Thoracic aorta (tissue), 2 donors: ENCODE measurements around the gene ARL14EP. TPM values are rescaled to one million over a fixed set of nuclear protein-coding genes. Genes with fewer than 3 reads are reported as not detected.

Experiments used
- ATAC-seq: fragments of 150-250 bp; one replicate; pipeline ENCODE4 v1.8.0; 2017; ENCODE audit warnings: low read depth; ENCODE audit not compliant: insufficient number of reproducible peaks, low FRiP score
- DNase-seq: peaks from one replicate; pipeline ENCODE4 v3.0.0-alpha.2; 2020; ENCODE audit warnings: low spot score
- H3K27ac ChIP-seq, 2 donors: fragments of 200-600 bp; sonication (generic); 1 replicate in 1 of 2; 2 replicates in 1 of 2; pipeline ENCODE4 v1.5.1; 2016; ENCODE audit warnings: mild to moderate bottlenecking in 2 of 2, moderate library complexity in 2 of 2
- H3K27me3 ChIP-seq: fragments of 200-600 bp; sonication (generic); replicated peaks from 2 replicates; pipeline ENCODE4 v1.6.0; 2016; ENCODE audit warnings: mild to moderate bottlenecking; ENCODE audit not compliant: insufficient read depth
- H3K36me3 ChIP-seq: fragments of 200-600 bp; sonication (generic); one replicate; pipeline ENCODE4 v1.5.1; 2016
- H3K4me1 ChIP-seq, 2 donors: fragments of 200-600 bp; sonication (generic); 1 replicate in 1 of 2; 2 replicates in 1 of 2; pipeline versions ENCODE4 v1.5.1 to v1.6.0; 2016; ENCODE audit warnings: low read depth in 2 of 2, mild to moderate bottlenecking in 1 of 2; ENCODE audit not compliant: control insufficient read depth in 1 of 2
- H3K4me3 ChIP-seq: fragments of 200-600 bp; sonication (generic); 2 replicates; pipeline ENCODE4 v1.5.1; 2016; ENCODE audit warnings: mild to moderate bottlenecking
- H3K9me3 ChIP-seq: fragments of 200-600 bp; sonication (generic); 2 replicates; pipeline ENCODE4 v1.5.1; 2016
- total RNA-seq, 2 donors: library from RNA; depleted of rRNA; stranded (reverse); fragments of >200 nt; gene quantifications; one replicate each; pipeline versions ENCODE4 v1.1.0 to v1.2.3, GENCODE V29; 2016
- TF ChIP-seq, protein P1 (sequence below): fragments of 200-600 bp; sonication (generic); IDR thresholded peaks from one replicate; pipeline ENCODE4 v1.5.1; 2019; ENCODE audit warnings: antibody characterized with exemption

The ARL14EP gene
- total RNA-seq, 2 donors from 2014 or later, result 16.7 to 24.6 TPM

DNA sequence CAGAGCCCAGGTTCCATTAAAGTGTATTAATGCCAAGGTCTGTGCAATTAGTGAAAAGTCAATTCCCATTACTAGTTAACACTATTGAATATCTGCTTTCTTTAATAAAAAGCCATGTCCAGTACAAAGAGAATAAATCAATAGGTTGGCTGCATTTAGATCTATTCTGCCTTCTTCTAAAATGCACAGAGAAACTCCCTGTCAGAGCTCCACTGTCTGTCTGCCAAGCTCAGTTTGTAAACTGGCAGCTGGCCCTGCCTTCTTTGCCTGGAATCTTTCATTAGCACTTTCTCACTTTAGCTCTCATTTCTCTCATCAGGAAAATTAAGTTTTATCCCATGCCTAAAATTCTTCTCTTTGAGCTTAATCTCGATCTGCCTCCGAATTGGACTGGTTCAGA lies 35.6 kb downstream of the ARL14EP start:
- DNase-seq, result no peak
- TF ChIP-seq, protein P1, sequence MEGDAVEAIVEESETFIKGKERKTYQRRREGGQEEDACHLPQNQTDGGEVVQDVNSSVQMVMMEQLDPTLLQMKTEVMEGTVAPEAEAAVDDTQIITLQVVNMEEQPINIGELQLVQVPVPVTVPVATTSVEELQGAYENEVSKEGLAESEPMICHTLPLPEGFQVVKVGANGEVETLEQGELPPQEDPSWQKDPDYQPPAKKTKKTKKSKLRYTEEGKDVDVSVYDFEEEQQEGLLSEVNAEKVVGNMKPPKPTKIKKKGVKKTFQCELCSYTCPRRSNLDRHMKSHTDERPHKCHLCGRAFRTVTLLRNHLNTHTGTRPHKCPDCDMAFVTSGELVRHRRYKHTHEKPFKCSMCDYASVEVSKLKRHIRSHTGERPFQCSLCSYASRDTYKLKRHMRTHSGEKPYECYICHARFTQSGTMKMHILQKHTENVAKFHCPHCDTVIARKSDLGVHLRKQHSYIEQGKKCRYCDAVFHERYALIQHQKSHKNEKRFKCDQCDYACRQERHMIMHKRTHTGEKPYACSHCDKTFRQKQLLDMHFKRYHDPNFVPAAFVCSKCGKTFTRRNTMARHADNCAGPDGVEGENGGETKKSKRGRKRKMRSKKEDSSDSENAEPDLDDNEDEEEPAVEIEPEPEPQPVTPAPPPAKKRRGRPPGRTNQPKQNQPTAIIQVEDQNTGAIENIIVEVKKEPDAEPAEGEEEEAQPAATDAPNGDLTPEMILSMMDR, result no peak
- Histone ChIP-seq H3K9me3 (no peaks in the 10 kb centered on the region), H3K27ac (no peak overlapping the region), H3K4me3 (no peak overlapping the region), H3K27me3 (no peaks in the 10 kb centered on the region), H3K36me3 (no peaks in the 10 kb centered on the region), H3K4me1 (peaks cover 0 to 11% of the 10 kb centered on the region in 2 donors)
- no peak for ATAC-seq

DNA sequence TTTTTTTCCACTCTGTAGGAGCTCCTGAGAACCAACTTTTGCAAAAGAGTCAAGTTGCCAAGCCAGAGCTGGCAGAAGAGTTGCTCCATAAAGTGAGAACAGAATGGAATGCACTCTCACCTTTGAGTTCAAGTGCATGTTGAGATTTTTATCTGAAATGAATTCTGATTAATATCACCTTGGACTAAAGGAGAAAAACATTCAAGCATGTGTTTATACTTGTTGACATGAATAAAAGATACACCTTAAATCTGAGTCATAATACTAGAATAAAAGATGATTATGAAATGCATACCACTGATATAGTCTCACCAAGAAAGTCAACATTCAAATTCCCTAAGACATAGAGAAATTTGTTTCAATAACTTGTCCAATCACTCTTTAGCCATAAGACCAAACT lies 37.8 kb downstream of the ARL14EP start:
- peaks cover 0 to 11% of the 10 kb centered on the region in 2 donors for H3K4me1 ChIP-seq
- ATAC-seq (no peak), DNase-seq (no peak)
- H3K36me3 ChIP-seq, result no peaks in the 10 kb centered on the region
- H3K27ac ChIP-seq, result no peak overlapping the region
- TF ChIP-seq, protein P1, result no peak
- no peaks in the 10 kb centered on the region for H3K9me3 ChIP-seq
- H3K27me3 ChIP-seq, result no peaks in the 10 kb centered on the region
- H3K4me3 ChIP-seq, result no peak overlapping the region

DNA sequence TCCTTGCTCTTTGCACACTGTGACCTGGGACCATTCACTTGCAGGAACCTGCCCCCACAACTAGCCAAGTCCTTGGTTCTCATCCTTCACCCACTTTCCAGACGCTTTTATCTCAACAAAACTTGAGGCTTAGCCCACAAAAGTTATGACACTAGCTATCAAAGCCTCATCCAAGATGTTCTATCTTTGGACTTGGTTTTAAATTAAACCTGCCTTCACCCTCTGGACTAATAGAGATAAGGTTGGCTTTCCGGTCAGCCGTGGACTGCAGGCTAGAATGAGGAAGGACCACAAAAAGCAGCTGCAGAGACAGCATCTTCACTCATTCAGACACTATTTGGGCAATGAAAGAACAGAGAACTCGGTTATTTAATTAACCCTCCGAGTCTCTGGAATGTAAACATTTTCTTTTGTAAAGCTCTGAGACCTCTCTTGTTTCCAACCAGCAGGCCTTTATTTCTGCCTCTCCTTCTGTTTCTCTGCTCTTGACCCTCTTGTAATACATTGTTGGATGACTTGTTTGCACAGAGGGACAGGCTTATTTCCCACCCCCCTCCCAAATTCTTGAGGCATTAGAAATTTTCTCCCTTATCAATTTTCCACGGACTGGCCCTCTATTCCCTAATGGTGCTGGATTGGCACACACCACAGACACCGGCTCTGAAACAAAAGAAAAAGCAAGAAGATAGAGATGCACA lies 41.4 kb downstream of the ARL14EP start:
- Histone ChIP-seq H3K9me3 (no peaks in the 10 kb centered on the region), H3K27me3 (no peaks in the 10 kb centered on the region), H3K27ac (no peak overlapping the region), H3K4me1 (no peaks in the 10 kb centered on the region), H3K4me3 (no peak overlapping the region), H3K36me3 (no peaks in the 10 kb centered on the region)
- ATAC-seq (no peak), DNase-seq (no peak)
- TF ChIP-seq, protein P1, result no peak

DNA sequence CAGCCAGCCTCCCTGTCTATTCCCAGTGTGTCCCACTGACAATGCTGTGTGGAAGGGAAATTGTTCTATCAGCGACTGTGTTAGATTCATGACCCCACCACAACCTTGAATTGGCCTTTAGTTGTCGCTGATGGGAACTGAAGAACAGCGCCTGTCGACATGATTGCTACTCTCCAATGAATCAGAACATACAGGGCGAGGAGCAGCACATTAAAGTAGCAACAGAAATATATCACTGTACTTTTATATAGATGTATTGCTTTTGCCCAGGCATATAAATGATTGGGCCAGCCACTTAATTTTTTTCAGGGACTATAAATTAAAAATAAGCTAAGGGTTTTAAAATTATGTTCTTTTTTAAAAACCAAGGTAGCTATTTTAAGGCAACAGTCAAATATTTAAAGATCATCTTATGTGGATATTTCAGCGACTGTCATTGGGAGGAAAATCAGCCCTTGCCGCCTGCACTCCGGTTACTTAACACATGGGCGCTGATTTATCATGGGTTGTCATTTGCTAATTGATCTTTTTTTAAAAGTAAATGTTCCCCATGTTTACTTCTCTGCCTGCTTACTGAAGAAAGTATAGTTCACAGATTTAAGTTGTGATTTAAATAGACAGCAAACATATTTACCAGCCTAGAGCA lies 42.1 kb downstream of the ARL14EP start:
- DNase-seq (no peak), ATAC-seq (no peak)
- TF ChIP-seq, protein P1, result no peak
- no peak overlapping the region for H3K4me3 ChIP-seq
- H3K27me3 ChIP-seq, result no peaks in the 10 kb centered on the region
- no peaks in the 10 kb centered on the region for H3K4me1 ChIP-seq
- no peak overlapping the region for H3K27ac ChIP-seq
- no peaks in the 10 kb centered on the region for H3K36me3 ChIP-seq
- H3K9me3 ChIP-seq, result no peaks in the 10 kb centered on the region

DNA sequence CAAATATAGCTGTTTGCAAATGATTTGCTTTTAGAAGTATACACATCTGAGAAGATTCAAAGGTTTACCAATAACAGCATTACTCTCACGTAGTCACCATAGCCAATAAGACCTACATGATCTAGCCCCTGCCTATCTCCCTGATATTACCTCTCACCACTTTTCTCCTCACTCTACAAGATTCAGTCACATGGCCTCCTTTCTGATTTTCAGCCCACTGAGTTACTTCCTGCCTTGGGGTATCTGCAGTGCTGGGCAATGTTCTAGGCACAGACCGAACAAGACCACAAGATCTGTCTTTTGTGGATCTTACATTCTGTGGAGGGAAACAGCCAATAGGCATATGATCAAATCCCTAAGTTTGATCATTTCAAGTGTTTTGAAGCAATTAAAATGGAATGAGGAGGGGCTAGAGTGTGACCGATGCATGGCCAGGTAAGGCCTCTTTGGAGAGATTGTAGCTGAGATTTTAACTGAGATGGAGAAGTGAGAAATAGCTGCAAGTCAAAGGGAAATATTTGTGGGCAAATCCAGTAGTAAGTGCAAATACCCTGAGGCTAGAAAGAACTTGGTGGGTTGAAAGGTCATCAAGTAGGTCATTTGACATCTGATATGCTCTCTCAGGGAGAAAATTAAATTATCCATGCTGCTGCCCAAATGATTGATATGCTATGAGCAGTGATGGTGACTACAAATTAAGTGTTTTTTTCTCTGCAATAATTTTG lies 43.1 kb downstream of the ARL14EP start:
- Histone ChIP-seq H3K4me1 (no peaks in the 10 kb centered on the region), H3K9me3 (no peaks in the 10 kb centered on the region), H3K27ac (no peak overlapping the region), H3K4me3 (no peak overlapping the region), H3K36me3 (no peaks in the 10 kb centered on the region), H3K27me3 (no peaks in the 10 kb centered on the region)
- DNase-seq, result no peak
- TF ChIP-seq, protein P1, result no peak
- no peak for ATAC-seq
